ENCODE measurements around the gene DESI1. TPM values are rescaled to one million over a fixed set of nuclear protein-coding genes. Genes with fewer than 3 reads are reported as not detected.
"Not testable (repeated sequence)": the region's sequence is repeated elsewhere in the genome, so short reads cannot be mapped to it uniquely, and the experiment has no call there.

DESI1 gene
- polyA plus RNA-seq, 1 donor from 2014 or later: 27.5 TPM

- Histone ChIP-seq H3K9me2 (ENCODE audit: insufficient read depth, low read length) (no peaks in the 10 kb centered on the region), H2AFZ (ENCODE audit: low read depth, low read length) (no peak overlapping the region), H3K36me3 (ENCODE audit: insufficient read depth, low read length) (peaks cover 6% of the 10 kb centered on the region), H4K20me1 (ENCODE audit: insufficient read depth) (no peaks in the 10 kb centered on the region), H3K27me3 (ENCODE audit: insufficient read depth, low read depth, low read length) (no peaks in the 10 kb centered on the region), H3K9ac (ENCODE audit: low read length) (no peak overlapping the region), H3F3A (ENCODE audit: insufficient read depth, low read length, poor library complexity, severe bottlenecking) (no peaks in the 10 kb centered on the region), H3K4me3 (ENCODE audit: low read length) (no peak overlapping the region), H3K27ac (ENCODE audit: low read length) (no peak overlapping the region), H3K4me2 (ENCODE audit: low read length) (no peak overlapping the region), H3K9me3 (ENCODE audit: low read length) (no peaks in the 10 kb centered on the region), H3K79me2 (replicated peaks; ENCODE audit: insufficient read depth, low read length) (peaks cover 2% of the 10 kb centered on the region)
- TF ChIP-seq, protein P1, sequence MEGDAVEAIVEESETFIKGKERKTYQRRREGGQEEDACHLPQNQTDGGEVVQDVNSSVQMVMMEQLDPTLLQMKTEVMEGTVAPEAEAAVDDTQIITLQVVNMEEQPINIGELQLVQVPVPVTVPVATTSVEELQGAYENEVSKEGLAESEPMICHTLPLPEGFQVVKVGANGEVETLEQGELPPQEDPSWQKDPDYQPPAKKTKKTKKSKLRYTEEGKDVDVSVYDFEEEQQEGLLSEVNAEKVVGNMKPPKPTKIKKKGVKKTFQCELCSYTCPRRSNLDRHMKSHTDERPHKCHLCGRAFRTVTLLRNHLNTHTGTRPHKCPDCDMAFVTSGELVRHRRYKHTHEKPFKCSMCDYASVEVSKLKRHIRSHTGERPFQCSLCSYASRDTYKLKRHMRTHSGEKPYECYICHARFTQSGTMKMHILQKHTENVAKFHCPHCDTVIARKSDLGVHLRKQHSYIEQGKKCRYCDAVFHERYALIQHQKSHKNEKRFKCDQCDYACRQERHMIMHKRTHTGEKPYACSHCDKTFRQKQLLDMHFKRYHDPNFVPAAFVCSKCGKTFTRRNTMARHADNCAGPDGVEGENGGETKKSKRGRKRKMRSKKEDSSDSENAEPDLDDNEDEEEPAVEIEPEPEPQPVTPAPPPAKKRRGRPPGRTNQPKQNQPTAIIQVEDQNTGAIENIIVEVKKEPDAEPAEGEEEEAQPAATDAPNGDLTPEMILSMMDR (IDR thresholded peaks at IDR 0.05; ENCODE audit: poor library complexity, severe bottlenecking): no peak
- TF ChIP-seq MXI1 (conservative IDR thresholded peaks at IDR 0.05; ENCODE audit: poor library complexity, severe bottlenecking): no peak
- TF ChIP-seq SMC3 (conservative IDR thresholded peaks at IDR 0.05; ENCODE audit: poor library complexity): no peak
- no peak for TF ChIP-seq EZH2 (IDR thresholded peaks at IDR 0.05; ENCODE audit: borderline replicate concordance, insufficient read depth, low read length, poor library complexity, severe bottlenecking)
- TF ChIP-seq RAD21 (conservative IDR thresholded peaks at IDR 0.05): no peak
- TF ChIP-seq POLR2AphosphoS5 (IDR thresholded peaks at IDR 0.05): no peak
- no peak for TF ChIP-seq EP300 (conservative IDR thresholded peaks at IDR 0.05; ENCODE audit: poor library complexity, severe bottlenecking)
- no peak for TF ChIP-seq REST (IDR thresholded peaks at IDR 0.05; ENCODE audit: borderline replicate concordance)
- no peak for TF ChIP-seq TAF1 (IDR thresholded peaks at IDR 0.05; ENCODE audit: low read depth)
These were observed 17.9 kb upstream of the DESI1 start for GRCh38 chr22:41638748-41639147.

DNA sequence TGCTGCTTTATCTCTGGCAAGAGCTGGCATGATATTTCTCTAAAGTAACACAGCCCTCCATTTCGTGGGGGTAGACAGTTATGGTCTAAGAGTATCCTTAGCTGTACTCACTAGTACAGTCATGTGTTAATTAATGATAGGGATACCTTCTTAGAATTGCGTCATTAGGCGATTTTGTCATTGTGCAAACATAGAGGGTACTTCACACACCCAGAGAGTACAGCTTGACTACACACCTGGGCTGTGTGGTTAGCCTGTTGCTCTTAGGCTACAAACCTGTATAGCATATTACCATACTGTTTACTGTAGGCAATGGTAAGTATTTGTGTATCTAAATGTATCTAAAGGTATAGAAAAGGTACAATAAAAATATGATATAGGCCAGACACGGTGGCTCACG is 17.3 kb upstream of the DESI1 start:
- Histone ChIP-seq H3K79me2 (replicated peaks; ENCODE audit: insufficient read depth, low read length) (peaks cover 2% of the 10 kb centered on the region), H3K9me3 (ENCODE audit: low read length) (no peaks in the 10 kb centered on the region), H2AFZ (ENCODE audit: low read depth, low read length) (no peak overlapping the region), H3K4me3 (ENCODE audit: low read length) (no peak overlapping the region), H3K9me2 (ENCODE audit: insufficient read depth, low read length) (no peaks in the 10 kb centered on the region), H3K36me3 (ENCODE audit: insufficient read depth, low read length) (peaks cover 6% of the 10 kb centered on the region), H3K4me2 (ENCODE audit: low read length) (no peak overlapping the region), H4K20me1 (ENCODE audit: insufficient read depth) (no peaks in the 10 kb centered on the region), H3F3A (ENCODE audit: insufficient read depth, low read length, poor library complexity, severe bottlenecking) (no peaks in the 10 kb centered on the region), H3K27ac (ENCODE audit: low read length) (no peak overlapping the region), H3K27me3 (ENCODE audit: insufficient read depth, low read depth, low read length) (no peaks in the 10 kb centered on the region), H3K9ac (ENCODE audit: low read length) (no peak overlapping the region)
- TF ChIP-seq POLR2AphosphoS5 (IDR thresholded peaks at IDR 0.05): no peak
- no peak for TF ChIP-seq EP300 (conservative IDR thresholded peaks at IDR 0.05; ENCODE audit: poor library complexity, severe bottlenecking)
- TF ChIP-seq, protein P1 (IDR thresholded peaks at IDR 0.05; ENCODE audit: poor library complexity, severe bottlenecking): no peak
- TF ChIP-seq RAD21 (conservative IDR thresholded peaks at IDR 0.05): no peak
- TF ChIP-seq TAF1 (IDR thresholded peaks at IDR 0.05; ENCODE audit: low read depth): no peak
- TF ChIP-seq EZH2 (IDR thresholded peaks at IDR 0.05; ENCODE audit: borderline replicate concordance, insufficient read depth, low read length, poor library complexity, severe bottlenecking): no peak
- no peak for TF ChIP-seq MXI1 (conservative IDR thresholded peaks at IDR 0.05; ENCODE audit: poor library complexity, severe bottlenecking)
- no peak for TF ChIP-seq SMC3 (conservative IDR thresholded peaks at IDR 0.05; ENCODE audit: poor library complexity)
- no peak for TF ChIP-seq REST (IDR thresholded peaks at IDR 0.05; ENCODE audit: borderline replicate concordance)

- not testable (repeated sequence) for H3K4me3 ChIP-seq (ENCODE audit: low read length); H3F3A ChIP-seq (ENCODE audit: insufficient read depth, low read length, poor library complexity, severe bottlenecking); H3K9ac ChIP-seq (ENCODE audit: low read length); H3K36me3 ChIP-seq (ENCODE audit: insufficient read depth, low read length); H3K4me2 ChIP-seq (ENCODE audit: low read length); H3K9me3 ChIP-seq (ENCODE audit: low read length); H2AFZ ChIP-seq (ENCODE audit: low read depth, low read length); H3K27me3 ChIP-seq (ENCODE audit: insufficient read depth, low read depth, low read length); H3K27ac ChIP-seq (ENCODE audit: low read length); H3K79me2 ChIP-seq (replicated peaks; ENCODE audit: insufficient read depth, low read length); H4K20me1 ChIP-seq (ENCODE audit: insufficient read depth); H3K9me2 ChIP-seq (ENCODE audit: insufficient read depth, low read length)
These were observed 16.8 kb upstream of the DESI1 start for GRCh38 chr22:41637623-41638022.

All from neural cell (in vitro differentiated cells).